ENCODE measurements around the gene ZSCAN25. TPM values are rescaled to one million over a fixed set of nuclear protein-coding genes. Genes with fewer than 3 reads are reported as not detected.

ZSCAN25 gene
- total and polyA plus RNA-seq, 2 of the 13 experiments (the other 11 are each of a cell fraction or from before 2014, with no cell fraction given) = 12.1 to 16.8 TPM

GRCh38 chr7:99672573-99672972 is 55.8 kb downstream of the ZSCAN25 start:
- no peak overlapping the region for H3K27ac ChIP-seq (ENCODE audit: extremely low read length, insufficient read depth, low read length)
- ATAC-seq = no peak

GRCh38 chr7:99674995-99675742 is 58.4 kb downstream of the ZSCAN25 start:
- no TSS peak for BruUV-seq (replicated peaks)
- no peaks in the 10 kb centered on the region for H3K9me3 ChIP-seq (ENCODE audit: low read length)
- no peak for TF ChIP-seq SNAPC2 (CRISPR knock-in tag; IDR thresholded peaks at IDR 0.05)
- no peak for TF ChIP-seq ZNF780A (CRISPR knock-in tag; IDR thresholded peaks at IDR 0.05)
- no peak for TF ChIP-seq ZNF3 (CRISPR knock-in tag; IDR thresholded peaks at IDR 0.05)
- TF ChIP-seq ZNF770 (CRISPR knock-in tag; IDR thresholded peaks at IDR 0.05) = no peak
- TF ChIP-seq CTCF (CRISPR knock-in tag; IDR thresholded peaks at IDR 0.05) = no peak
- no peak for TF ChIP-seq ISX (CRISPR knock-in tag; conservative IDR thresholded peaks at IDR 0.05)
- no peak for TF ChIP-seq RBM22 (optimal IDR thresholded peaks at IDR 0.05; ENCODE audit: low read length)
- no peak for TF ChIP-seq CREM (IDR thresholded peaks at IDR 0.05)
- TF ChIP-seq CREM (CRISPR knock-in tag; IDR thresholded peaks at IDR 0.05) = no peak
- peak; percentile 91; the same call in 1 of the 2 replicates for TF ChIP-seq PCBP1 (IDR thresholded peaks at IDR 0.05; ENCODE audit: borderline replicate concordance, low read depth, low read length)

More at GRCh38 chr7:99672573-99672972, 55.8 kb downstream of the ZSCAN25 start:
- Histone ChIP-seq H2AFZ (ENCODE audit: low read length) (no peak overlapping the region), H3K9ac (ENCODE audit: insufficient read depth, low read depth, low read length) (no peak overlapping the region), H3K4me2 (ENCODE audit: low read depth, low read length) (no peak overlapping the region), H3K79me2 (ENCODE audit: insufficient read depth, low read length) (no peaks in the 10 kb centered on the region), H4K20me1 (ENCODE audit: insufficient read depth, low read length) (no peaks in the 10 kb centered on the region), H3K36me3 (replicated peaks in 1 of 2; ENCODE audit: control insufficient read depth in 1 of 2, insufficient read depth in 2 of 2, low read length in 2 of 2) (no peaks in the 10 kb centered on the region), H3K27me3 (ENCODE audit: control insufficient read depth in 1 of 2, insufficient read depth in 2 of 2, low read length in 2 of 2) (no peaks in the 10 kb centered on the region), H3K4me3 (replicated peaks in 1 of 3; ENCODE audit: insufficient read depth in 1 of 3, low read depth in 2 of 3, low read length in 3 of 3) (no peak overlapping the region), H3K9me3 (ENCODE audit: low read length) (no peaks in the 10 kb centered on the region), H3K4me1 (ENCODE audit: insufficient read depth, low read length) (peaks cover 21% of the 10 kb centered on the region)
- intact Hi-C loops (cut with micrococcal nuclease; ENCODE audit: unreplicated experiment) = no loop called here
- in situ Hi-C loops (cut with HindIII; ENCODE audit: extremely low pct_ligation_motif_present, low pct_unique_long_range_greater_than_20kb) = no loop called here
- 89% methylated on average over 7 of the region's 7 CpGs for WGBS (ENCODE audit: low lambda C conversion rate)
- ChIA-PET CTCF (ENCODE audit: low intra/inter-chr PET ratio, low total read pairs) (no interaction called here), POLR2A (interaction anchor here (1.2 kb wide), 1 partner anchor 21 kb away, joined by 3 read pairs; no protein-coding TSS in a partner anchor)
- TF ChIP-seq AHR (CRISPR knock-in tag; IDR thresholded peaks at IDR 0.05) (no peak), GPBP1L1 (CRISPR knock-in tag; IDR thresholded peaks at IDR 0.05) (no peak)
- BruUV-seq (replicated peaks) = no TSS peak
- FAIRE-seq (no peak), DNase-seq (ENCODE audit: low spot score) (no peak)

More at GRCh38 chr7:99674995-99675742, 58.4 kb downstream of the ZSCAN25 start:
- 94% methylated on average over 2 of the region's 2 CpGs for WGBS (ENCODE audit: low lambda C conversion rate)
- no peak for ATAC-seq
- FAIRE-seq = no peak
- Histone ChIP-seq H3K27ac (ENCODE audit: extremely low read length, insufficient read depth, low read length) (no peak overlapping the region), H3K4me1 (ENCODE audit: insufficient read depth, low read length) (peaks cover 47% of the 10 kb centered on the region), H2AFZ (ENCODE audit: low read length) (no peak overlapping the region), H3K9ac (ENCODE audit: insufficient read depth, low read depth, low read length) (no peak overlapping the region), H3K4me2 (ENCODE audit: low read depth, low read length) (no peak overlapping the region), H3K27me3 (ENCODE audit: control insufficient read depth in 1 of 2, insufficient read depth in 2 of 2, low read length in 2 of 2) (no peaks in the 10 kb centered on the region), H3K79me2 (ENCODE audit: insufficient read depth, low read length) (no peaks in the 10 kb centered on the region), H3K36me3 (replicated peaks in 1 of 2; ENCODE audit: control insufficient read depth in 1 of 2, insufficient read depth in 2 of 2, low read length in 2 of 2) (no peaks in the 10 kb centered on the region), H4K20me1 (ENCODE audit: insufficient read depth, low read length) (no peaks in the 10 kb centered on the region), H3K4me3 (replicated peaks in 1 of 3; ENCODE audit: insufficient read depth in 1 of 3, low read depth in 2 of 3, low read length in 3 of 3) (no peak overlapping the region)
- intact Hi-C loops (cut with micrococcal nuclease; ENCODE audit: unreplicated experiment) = no loop called here
- in situ Hi-C loops (cut with HindIII; ENCODE audit: extremely low pct_ligation_motif_present, low pct_unique_long_range_greater_than_20kb) = no loop called here
- ChIA-PET CTCF (ENCODE audit: low intra/inter-chr PET ratio, low total read pairs) (no interaction called here), POLR2A (interaction anchor here (0.8 to 2.0 kb wide), 2 partner anchors 18 to 20 kb away, joined by 6 to 13 read pairs; no protein-coding TSS in a partner anchor)
- no peak for DNase-seq (ENCODE audit: low spot score)

Data from HepG2 (cell line).